SH-SY5Y (cell line): ENCODE data around the gene TMEM271.

Experiments used
- GATA2 ChIP-seq: IDR thresholded peaks from 2 replicates; pipeline ENCODE4 v1.6.1; 2011; ENCODE audit warnings: mild to moderate bottlenecking, low read depth, low read length
- GATA3 ChIP-seq: IDR thresholded peaks from 2 replicates; pipeline ENCODE4 v1.6.1; 2011; ENCODE audit warnings: low read depth, mild to moderate bottlenecking, low read length, moderate library complexity

The TMEM271 gene

GRCh38 chr4:560731-561291, 15.3 kb downstream of the TMEM271 start:
- TF ChIP-seq GATA2 (no peak), GATA3 (no peak)

GRCh38 chr4:560061-560460, 16.0 kb downstream of the TMEM271 start:
- no peak for TF ChIP-seq GATA2

GRCh38 chr4:555566-556275, 20.4 kb downstream of the TMEM271 start:
- TF ChIP-seq GATA3 (no peak), GATA2 (no peak)

DNA sequence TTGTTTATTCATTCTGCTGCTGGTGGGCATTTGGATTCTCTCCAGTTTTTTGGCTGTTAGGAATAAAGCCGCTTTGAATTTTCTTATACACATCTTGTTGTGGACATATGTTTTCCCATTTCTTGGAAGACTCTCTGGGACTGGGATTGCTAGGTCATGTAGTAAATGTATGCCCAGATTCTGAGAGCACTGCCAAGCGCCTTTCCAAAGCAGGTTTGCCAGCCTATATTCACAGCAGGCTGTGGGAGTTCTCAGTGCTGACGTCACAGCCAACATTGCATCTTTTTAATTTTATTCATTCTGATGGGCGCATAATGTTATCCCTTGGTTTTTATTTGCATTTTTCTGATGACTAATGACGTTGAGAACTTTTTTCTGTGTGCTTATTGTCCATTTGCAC, 24.1 kb downstream of the TMEM271 start:
- TF ChIP-seq GATA3, result no peak
- TF ChIP-seq GATA2, result no peak

GRCh38 chr4:548976-549375, 27.1 kb downstream of the TMEM271 start:
- no peak for TF ChIP-seq GATA3
- no peak for TF ChIP-seq GATA2

DNA sequence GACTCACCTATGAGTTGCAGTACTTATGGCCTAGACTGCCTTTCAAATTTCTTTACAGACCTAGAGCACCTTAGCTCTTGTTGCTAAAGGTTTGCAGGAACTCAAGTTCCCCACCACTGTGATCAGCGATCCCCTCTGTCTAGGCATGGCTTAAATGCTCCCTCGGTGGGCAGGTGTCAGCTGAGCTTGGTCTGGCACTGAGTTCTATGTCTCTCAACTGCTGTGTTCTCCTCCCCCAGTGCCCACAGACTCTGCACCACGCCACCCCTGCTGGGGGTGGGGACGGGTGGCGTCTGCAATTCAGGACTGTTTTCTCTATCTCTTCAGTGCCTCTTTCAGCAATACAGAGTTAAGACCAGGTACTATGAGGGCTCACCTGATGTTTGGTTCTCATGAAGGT, 30.5 kb downstream of the TMEM271 start:
- no peak for TF ChIP-seq GATA2
- TF ChIP-seq GATA3, result no peak

DNA sequence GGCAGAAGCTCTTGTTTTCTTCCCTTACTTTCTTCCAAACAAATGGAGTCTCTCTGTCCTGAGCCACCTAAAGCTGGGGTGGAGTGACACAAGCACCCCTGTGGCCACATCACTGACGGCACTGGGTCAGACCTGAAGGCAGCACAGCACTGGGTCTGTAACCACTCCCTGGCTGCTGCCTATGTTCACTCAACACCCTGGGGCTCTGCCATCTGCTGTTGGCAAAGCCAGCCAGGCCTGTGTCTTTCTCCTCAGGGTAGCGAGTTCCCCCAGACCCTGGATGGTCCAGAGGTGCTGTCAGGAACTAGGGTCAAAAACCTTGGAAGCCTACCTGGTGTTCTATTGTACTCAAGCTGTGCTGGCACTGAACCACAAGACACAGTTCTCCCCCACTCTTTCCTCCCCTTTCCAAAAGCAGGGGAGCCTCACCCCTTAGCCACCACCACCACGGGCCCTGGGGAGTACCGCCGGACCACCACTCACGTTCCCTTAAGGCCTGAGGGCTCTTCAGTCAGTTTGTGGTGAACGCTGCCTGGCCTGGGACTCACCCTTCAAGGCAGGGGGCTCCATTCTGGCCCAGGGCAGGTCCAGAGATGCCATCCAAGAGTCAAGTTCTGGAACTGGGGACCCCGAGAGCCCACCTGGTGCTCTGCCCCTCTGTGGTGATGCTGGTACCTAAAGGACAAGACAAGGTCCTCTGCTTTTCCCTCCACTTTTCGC, 31.5 kb downstream of the TMEM271 start:
- TF ChIP-seq GATA2, result no peak
- no peak for TF ChIP-seq GATA3

- no peak for TF ChIP-seq GATA2
- no peak for TF ChIP-seq GATA3
These were observed 34.8 kb downstream of the TMEM271 start for GRCh38 chr4:541271-541670.

- TF ChIP-seq GATA2, result no peak
- no peak for TF ChIP-seq GATA3
These were observed 37.5 kb downstream of the TMEM271 start for GRCh38 chr4:538542-539142.

- no peak for TF ChIP-seq GATA2
- TF ChIP-seq GATA3, result no peak
These were observed 38.4 kb downstream of the TMEM271 start for GRCh38 chr4:537436-538264.

DNA sequence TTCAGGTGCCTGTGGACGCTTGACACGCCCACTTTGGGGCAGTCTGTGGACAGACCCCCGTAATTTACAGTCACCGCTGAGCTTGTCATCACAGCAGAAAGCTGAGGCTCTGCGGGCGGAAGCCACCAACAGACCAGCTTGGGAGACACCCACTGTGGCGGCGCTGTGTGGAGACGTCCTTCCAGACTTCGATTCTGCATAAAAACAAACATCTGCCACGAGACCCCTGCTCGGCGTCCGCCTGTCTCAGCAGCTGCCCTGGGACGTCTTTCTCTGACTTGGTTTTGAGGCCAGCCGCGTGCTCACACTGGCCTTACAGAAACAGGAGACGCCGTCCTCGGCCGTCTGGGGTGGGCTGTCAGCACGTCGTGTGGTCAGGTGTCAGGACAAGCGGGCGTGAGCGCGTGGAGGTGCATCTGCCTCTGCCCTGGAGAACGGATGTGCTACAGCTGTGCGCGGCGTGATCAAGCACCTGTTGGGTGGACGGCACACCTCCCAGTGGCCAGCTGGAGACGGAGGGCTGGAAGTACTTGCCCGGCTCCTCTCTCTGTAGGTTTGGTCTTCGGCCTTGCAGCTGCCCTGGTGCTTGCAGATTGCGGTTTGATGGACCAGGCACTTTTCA, 39.6 kb downstream of the TMEM271 start:
- no peak for TF ChIP-seq GATA2
- no peak for TF ChIP-seq GATA3

DNA sequence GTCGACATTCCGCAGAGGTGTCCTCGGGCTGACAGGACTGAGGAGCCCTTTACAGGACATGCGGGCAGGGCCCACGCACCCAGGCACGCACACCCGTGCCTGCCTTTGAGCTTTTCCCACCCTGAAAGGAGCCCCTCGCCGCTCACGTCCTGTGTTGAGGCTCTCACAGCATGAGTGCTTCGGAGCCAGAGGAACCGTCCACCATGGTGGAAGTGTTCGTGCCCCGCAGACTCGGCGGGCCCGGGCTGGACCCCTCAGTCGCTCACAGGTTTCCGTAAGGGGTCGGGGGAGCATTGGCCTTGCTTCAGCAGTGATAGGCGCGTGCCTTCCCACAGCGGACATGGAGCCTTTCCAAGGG, 40.2 kb downstream of the TMEM271 start:
- TF ChIP-seq GATA3 (no peak), GATA2 (no peak)

DNA sequence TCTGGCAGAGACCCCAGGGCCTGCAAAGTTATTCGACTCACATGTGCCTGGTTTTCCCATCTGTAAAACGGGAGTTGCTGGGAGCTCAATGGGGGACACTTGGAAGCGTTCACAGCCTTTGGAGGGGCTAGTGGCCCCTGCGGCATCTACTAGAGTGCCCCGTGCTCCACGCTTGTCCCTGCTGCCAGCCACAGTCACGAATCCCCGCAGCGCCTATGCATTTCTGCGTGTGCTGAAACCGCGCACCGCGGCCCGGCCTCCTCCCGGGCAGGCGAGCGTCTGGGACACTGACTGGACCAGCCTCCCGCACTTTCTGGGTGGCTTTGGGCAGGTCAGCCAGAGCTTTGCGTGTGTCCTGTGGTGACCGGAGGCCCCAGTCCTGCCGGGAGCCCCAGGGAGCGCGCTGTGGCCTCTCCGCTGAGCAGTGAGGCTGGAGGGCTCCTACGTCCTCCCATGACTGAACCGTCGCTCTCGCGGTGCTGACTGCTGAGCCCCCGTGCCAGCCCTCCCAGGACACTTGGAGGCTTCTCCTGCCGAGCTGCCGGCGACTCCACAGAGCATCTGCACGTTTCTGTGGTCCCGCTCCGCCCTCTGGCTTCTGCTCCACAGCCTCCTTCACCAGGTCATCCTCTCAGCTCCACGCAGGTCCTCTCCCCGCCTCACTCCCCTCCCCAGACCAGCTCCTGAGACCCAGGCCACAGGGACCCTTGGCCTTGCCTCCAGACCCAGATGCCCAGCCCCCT, 40.7 kb downstream of the TMEM271 start:
- TF ChIP-seq GATA3 (no peak), GATA2 (no peak)

DNA sequence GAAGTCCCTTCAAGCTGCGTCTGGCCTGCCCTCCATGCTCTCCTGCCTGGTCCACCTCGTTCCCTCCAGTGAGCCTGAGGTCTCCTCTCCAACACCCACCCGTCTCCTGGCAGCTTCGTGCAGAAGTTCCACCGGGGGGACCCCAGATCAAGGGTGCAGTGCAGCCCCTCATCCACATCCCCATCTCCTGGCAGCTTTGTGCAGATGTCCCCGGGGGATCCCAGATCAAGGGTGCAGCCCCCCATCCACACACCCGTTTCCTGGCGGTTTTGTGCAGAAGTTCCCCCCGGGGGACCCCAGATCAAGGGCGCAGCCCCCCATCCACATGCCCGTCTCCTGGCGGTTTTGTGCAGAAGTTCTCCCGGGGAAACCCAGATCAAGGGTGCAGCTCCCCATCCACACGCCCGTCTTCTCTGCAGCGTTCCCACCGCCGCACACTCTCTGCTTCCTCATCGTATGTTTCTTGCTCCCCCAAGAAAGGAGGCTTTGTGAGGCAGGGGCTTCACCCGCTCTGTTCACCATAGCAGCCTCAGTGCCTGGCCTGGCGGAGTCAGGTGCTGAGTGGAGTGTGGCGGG, 41.4 kb downstream of the TMEM271 start:
- no peak for TF ChIP-seq GATA2
- TF ChIP-seq GATA3, result no peak
